Breast epithelium (tissue), 4 donors: ENCODE measurements around the gene C14orf180. TPM values are rescaled to one million over a fixed set of nuclear protein-coding genes. Genes with fewer than 3 reads are reported as not detected.

Source experiments
- DNase-seq, 2 donors: peaks; one replicate each; pipeline ENCODE4 v3.0.0-alpha.2; 2019; ENCODE audit warnings: low spot score in 2 of 2
- H3K27ac ChIP-seq, 2 donors: fragments of 200-600 bp; sonication (generic) in 1 of 2; one replicate each; pipeline ENCODE4 v1.5.1; 2016 to 2019; ENCODE audit warnings: mild to moderate bottlenecking in 1 of 2
- H3K27me3 ChIP-seq, 2 donors: fragments of 200-600 bp; sonication (generic) in 1 of 2; one replicate each; pipeline versions ENCODE4 v1.5.1 to v1.6.0; 2017 to 2019; ENCODE audit warnings: control low read depth in 1 of 2, mild to moderate bottlenecking in 1 of 2
- H3K36me3 ChIP-seq: fragments of 200-600 bp; one replicate; pipeline ENCODE4 v1.5.1; 2019
- H3K4me1 ChIP-seq, 2 donors: fragments of 200-600 bp; sonication (generic); one replicate each; pipeline ENCODE4 v1.5.1; 2016 to 2019; ENCODE audit warnings: control low read depth in 1 of 2
- H3K4me3 ChIP-seq, 3 donors: fragments of 200-600 bp; sonication (generic); 1 replicate in 2 of 3; 2 replicates in 1 of 3; pipeline ENCODE4 v1.5.1; 2016 to 2019; ENCODE audit warnings: mild to moderate bottlenecking in 3 of 3, moderate library complexity in 2 of 3
- H3K9me3 ChIP-seq, 2 donors: fragments of 200-600 bp; sonication (generic) in 1 of 2; one replicate each; pipeline ENCODE4 v1.5.1; 2016 to 2019; ENCODE audit warnings: control low read depth in 1 of 2
- CTCF ChIP-seq, 3 donors: fragments of 450-650 bp; IDR thresholded peaks; one replicate each; pipeline ENCODE4 v1.5.1; 2016 to 2017; ENCODE audit warnings: antibody characterized with exemption in 3 of 3, mild to moderate bottlenecking in 3 of 3, moderate library complexity in 3 of 3
- POLR2A ChIP-seq: fragments of 450-650 bp; IDR thresholded peaks from one replicate; pipeline ENCODE4 v1.6.1; 2016; ENCODE audit warnings: antibody characterized with exemption, mild to moderate bottlenecking, moderate library complexity
- POLR2AphosphoS5 ChIP-seq, 3 donors: sonication (generic); formaldehyde crosslinking; IDR thresholded peaks; one replicate each; pipeline ENCODE4 v1.6.1; 2017; ENCODE audit warnings: antibody characterized with exemption in 3 of 3
- intact Hi-C: fragments of 100-400 bp; cut with DNase I; formaldehyde crosslinking; loops from one replicate; pipeline ENCODE4 v1.15.1; 2023; ENCODE audit warnings: low total_unique reads
- total RNA-seq, 3 donors: library from RNA; depleted of rRNA; stranded (reverse); fragments of >200 nt; gene quantifications; one replicate each; pipeline ENCODE4 v1.1.0, GENCODE V29; 2016

C14orf180 gene
- total RNA-seq, 3 donors from 2014 or later = 1.3 to 32.3 (median 4.2) TPM

GRCh38 chr14:104603711-104604401 lies 24.3 kb downstream of the C14orf180 start:
- peak overlapping the region in 1 of 3 donors; percentile 46 for H3K4me3 ChIP-seq
- no peaks in the 10 kb centered on the region for H3K4me1 ChIP-seq
- TF ChIP-seq CTCF (IDR thresholded peaks at IDR 0.05) = no peak
- TF ChIP-seq POLR2A = no peak
- TF ChIP-seq POLR2AphosphoS5 (IDR thresholded peaks at IDR 0.05) = no peak
- intact Hi-C loops = no loop called here
- DNase-seq = peak in 1 of 2 donors; percentile 36
- peaks cover 0 to 67% of the 10 kb centered on the region in 2 donors for H3K27me3 ChIP-seq
- no peaks in the 10 kb centered on the region for H3K36me3 ChIP-seq
- H3K9me3 ChIP-seq = no peaks in the 10 kb centered on the region
- H3K27ac ChIP-seq = no peak overlapping the region

- Histone ChIP-seq H3K36me3 (no peaks in the 10 kb centered on the region), H3K4me3 (peak within 1 kb of the TSS in 2 of 3 donors; percentile 11 to 46), H3K9me3 (no peaks in the 10 kb centered on the region), H3K27ac (no peak within 1 kb of the TSS), H3K4me1 (no peaks in the 10 kb centered on the region), H3K27me3 (peaks cover 0 to 70% of the 10 kb centered on the region in 2 donors)
- TF ChIP-seq POLR2A (no peak), CTCF (IDR thresholded peaks at IDR 0.05) (no peak), POLR2AphosphoS5 (IDR thresholded peaks at IDR 0.05) (no peak)
- intact Hi-C loops = no loop called here
- DNase-seq = no peak
These were observed 25.2 kb downstream of the C14orf180 start, which contains the start of gene TMEM179 for GRCh38 chr14:104604458-104605449. TSS of gene TMEM179 (minus strand) at chr14:104604772. CDS start at chr14:104604741, 31 bp downstream.

GRCh38 chr14:104609666-104610065 lies 30.1 kb downstream of the C14orf180 start:
- no peak for TF ChIP-seq POLR2AphosphoS5 (IDR thresholded peaks at IDR 0.05)
- no peak for TF ChIP-seq CTCF (IDR thresholded peaks at IDR 0.05)
- no peak for TF ChIP-seq POLR2A
- peaks cover 0 to 41% of the 10 kb centered on the region in 2 donors for H3K27me3 ChIP-seq
- DNase-seq = no peak
- intact Hi-C loops = no loop called here
- H3K27ac ChIP-seq = no peak overlapping the region
- no peaks in the 10 kb centered on the region for H3K4me1 ChIP-seq
- no peaks in the 10 kb centered on the region for H3K9me3 ChIP-seq
- H3K36me3 ChIP-seq = no peaks in the 10 kb centered on the region
- H3K4me3 ChIP-seq = no peak overlapping the region

- TF ChIP-seq CTCF (IDR thresholded peaks at IDR 0.05) (no peak), POLR2AphosphoS5 (IDR thresholded peaks at IDR 0.05) (no peak), POLR2A (no peak)
- peak in 1 of 2 donors; percentile 40 for DNase-seq
- Histone ChIP-seq H3K4me1 (no peaks in the 10 kb centered on the region), H3K27ac (no peak overlapping the region), H3K9me3 (peaks cover 0 to 4% of the 10 kb centered on the region in 2 donors), H3K27me3 (peaks cover 0 to 33% of the 10 kb centered on the region in 2 donors), H3K4me3 (no peak overlapping the region), H3K36me3 (no peaks in the 10 kb centered on the region)
- intact Hi-C loops = no loop called here
These were observed 31.3 kb downstream of the C14orf180 start for GRCh38 chr14:104610749-104611310.
